HG02642 (cell line): ENCODE results near the gene TPPP3.
"Not testable (repeated sequence)": the region's sequence is repeated elsewhere in the genome, so short reads cannot be mapped to it uniquely, and the experiment has no call there.

ENCODE experiments used
- ATAC-seq: cut with Tn5 transposase; IDR thresholded peaks from one replicate; pipeline ENCODE4 v1.9.1; 2021; ENCODE audit warnings: mild to moderate bottlenecking; ENCODE audit not compliant: unreplicated experiment, poor library complexity

TPPP3 gene

GRCh38 chr16:67356396-67356795, 36.9 kb downstream of the TPPP3 start:
- no peak for ATAC-seq

- ATAC-seq, result not testable (repeated sequence)
These were observed 40.8 kb downstream of the TPPP3 start for GRCh38 chr16:67352463-67352862.

- ATAC-seq, result no peak
These were observed 43.0 kb downstream of the TPPP3 start for GRCh38 chr16:67350324-67350723.

GRCh38 chr16:67349172-67349571, 44.1 kb downstream of the TPPP3 start:
- no peak for ATAC-seq

GRCh38 chr16:67346341-67346740, 47.0 kb downstream of the TPPP3 start:
- ATAC-seq, result no peak

- ATAC-seq, result no peak
These were observed 47.9 kb downstream of the TPPP3 start for GRCh38 chr16:67345401-67345800.

- no peak for ATAC-seq
These were observed 50.7 kb downstream of the TPPP3 start for GRCh38 chr16:67342616-67343015.

- no peak for ATAC-seq
These were observed 52.0 kb downstream of the TPPP3 start for GRCh38 chr16:67341250-67341649.
